HepG2 (cell line): ENCODE data around the gene ZNF221. TPM values are rescaled to one million over a fixed set of nuclear protein-coding genes. Genes with fewer than 3 reads are reported as not detected.

Source experiments
- AHDC1 ChIP-seq: sonication (generic); formaldehyde crosslinking; IDR thresholded peaks from 2 replicates; pipeline ENCODE4 v1.5.1; 2020; ENCODE audit warnings: mild to moderate bottlenecking, missing genetic modification reagents, borderline replicate concordance
- AKAP8 ChIP-seq: sonication (generic); formaldehyde crosslinking; IDR thresholded peaks from 2 replicates; pipeline ENCODE4 v1.5.1; 2020; ENCODE audit warnings: mild to moderate bottlenecking, missing genetic modification reagents
- BCLAF1 ChIP-seq: fragments of 450-650 bp; IDR thresholded peaks from 2 replicates; pipeline ENCODE4 v1.6.1; 2017; ENCODE audit warnings: mild to moderate bottlenecking
- DRAP1 ChIP-seq: IDR thresholded peaks from 2 replicates; pipeline ENCODE4 v1.6.1; 2016; ENCODE audit warnings: missing genetic modification reagents, missing compliant biosample characterization
- FIP1L1 ChIP-seq: fragments of 200-400 bp; formaldehyde crosslinking; IDR thresholded peaks from 2 replicates; pipeline ENCODE4 v1.6.1; 2018; ENCODE audit warnings: low read depth, mild to moderate bottlenecking, low read length, moderate library complexity, borderline replicate concordance; ENCODE audit not compliant: insufficient read depth
- FOXP1 ChIP-seq, 2 experiments: fragments of 450-650 bp in 1 of 2; IDR thresholded peaks; 2 replicates each; pipeline ENCODE4 v1.6.1; 2017 to 2018; ENCODE audit warnings: antibody characterized with exemption in 1 of 2
- IKZF1 ChIP-seq: fragments of 450-650 bp; IDR thresholded peaks from 2 replicates; pipeline ENCODE4 v1.7.1; 2016
- KDM5B ChIP-seq: sonication (generic); formaldehyde crosslinking; IDR thresholded peaks from 2 replicates; pipeline ENCODE4 v1.4.0; 2020; ENCODE audit warnings: missing genetic modification reagents, mild to moderate bottlenecking, borderline replicate concordance
- MAX ChIP-seq: IDR thresholded peaks from 2 replicates; pipeline ENCODE4 v1.6.1; 2012; ENCODE audit warnings: inconsistent platforms
- PCBP2 ChIP-seq: fragments of 200-400 bp; formaldehyde crosslinking; optimal IDR thresholded peaks from 2 replicates; pipeline ENCODE3; 2018; ENCODE audit warnings: low read length, low read depth; ENCODE audit not compliant: poor library complexity, severe bottlenecking
- ZBTB7B ChIP-seq: sonication (generic); formaldehyde crosslinking; IDR thresholded peaks from 2 replicates; pipeline ENCODE4 v1.4.0; 2020; ENCODE audit warnings: missing genetic modification reagents
- ZNF101 ChIP-seq: sonication (generic); formaldehyde crosslinking; IDR thresholded peaks from 2 replicates; pipeline ENCODE4 v1.4.0; 2020; ENCODE audit warnings: mild to moderate bottlenecking, low read depth, missing genetic modification reagents, borderline replicate concordance
- ZNF180 ChIP-seq: sonication (generic); formaldehyde crosslinking; IDR thresholded peaks from 2 replicates; pipeline ENCODE4 v1.4.0; 2020; ENCODE audit warnings: low read depth, missing genetic modification reagents, borderline replicate concordance
- ZNF263 ChIP-seq: sonication (generic); formaldehyde crosslinking; IDR thresholded peaks from 2 replicates; pipeline ENCODE4 v1.4.0; 2020; ENCODE audit warnings: missing genetic modification reagents
- ZNF276 ChIP-seq: sonication (generic); formaldehyde crosslinking; IDR thresholded peaks from 2 replicates; pipeline ENCODE4 v1.4.0; 2020; ENCODE audit warnings: mild to moderate bottlenecking, low read depth, missing genetic modification reagents
- ZNF761 ChIP-seq: sonication (generic); formaldehyde crosslinking; conservative IDR thresholded peaks from 2 replicates; pipeline ENCODE4 v1.4.0; 2020; ENCODE audit warnings: mild to moderate bottlenecking, missing genetic modification reagents
- polyA plus RNA-seq, 8 experiments: library from polyadenylated mRNA; depleted of rRNA in 3 of 8; stranded (reverse) in 7 of 8; unstranded in 1 of 8; fragments of >200 nt; fragmentation: Illumina TruSeq in 4 of 8; extraction: Trizol in 4 of 8; gene quantifications; 2 replicates each; pipeline versions ENCODE4 v1.2.1 to v1.2.3, GENCODE V29; 2011 to 2016; ENCODE audit warnings: low read depth in 4 of 8, missing spikeins in 1 of 8, mixed read lengths in 1 of 8; ENCODE audit not compliant: insufficient read depth in 1 of 8
- total RNA-seq, 5 experiments: library from RNA; depleted of rRNA; stranded (reverse); fragments of >200 nt; fragmentation: Illumina TruSeq; extraction: Trizol; gene quantifications; 2 replicates each; pipeline ENCODE4 v1.2.3, GENCODE V29; 2016; ENCODE audit warnings: low read depth in 1 of 5

Gene ZNF221
- total and polyA plus RNA-seq, 2 of the 13 experiments (the other 11 are each of a cell fraction or from before 2014, with no cell fraction given), result 0.48 to 3.4 TPM

- TF ChIP-seq KDM5B (CRISPR knock-in tag) (no peak), FOXP1 (IDR thresholded peaks at IDR 0.05) (no peak), FOXP1 (CRISPR knock-in tag; IDR thresholded peaks at IDR 0.05) (no peak), ZNF276 (CRISPR knock-in tag) (no peak), AHDC1 (CRISPR knock-in tag) (no peak), MAX (peak; percentile 52), IKZF1 (no peak), AKAP8 (no peak), ZNF101 (0 out of 2 replicates have a peak, but pooled peaks have one; percentile 61), DRAP1 (CRISPR knock-in tag) (peak; percentile 72; the same call in 1 of the 2 replicates), ZNF263 (CRISPR knock-in tag) (peak; percentile 45; the same call in 1 of the 2 replicates), ZBTB7B (CRISPR knock-in tag) (peak; percentile 35; the same call in 1 of the 2 replicates), BCLAF1 (no peak), FIP1L1 (no peak), PCBP2 (no peak), ZNF180 (no peak), ZNF761 (CRISPR knock-in tag) (no peak; the same call in 1 of the 2 replicates)
These were observed 51.8 kb downstream of the ZNF221 start, which contains the start of gene ZNF230 (continued) for GRCh38 chr19:44002566-44003460.
